CD14-positive monocyte (primary cell): ENCODE data around the gene RALA. TPM values are rescaled to one million over a fixed set of nuclear protein-coding genes. Genes with fewer than 3 reads are reported as not detected.

Source experiments
- DNase-seq, 3 donors: peaks; one replicate each; pipeline ENCODE4 v3.0.0-alpha.2; 2011 to 2022
- H2AFZ ChIP-seq: 2 replicates; pipeline ENCODE4 v1.6.0; 2012; ENCODE audit warnings: mild to moderate bottlenecking, low read depth, low read length, inconsistent platforms; ENCODE audit not compliant: insufficient read depth, poor library complexity, severe bottlenecking
- H3K27ac ChIP-seq, 2 donors: 1 replicate in 1 of 2; 2 replicates in 1 of 2; pipeline ENCODE4 v1.5.1; 2012 to 2013; ENCODE audit warnings: low read length in 2 of 2, control low read depth in 1 of 2, inconsistent platforms in 1 of 2, low read depth in 1 of 2, mild to moderate bottlenecking in 1 of 2
- H3K27me3 ChIP-seq, 2 donors: one replicate each; pipeline versions ENCODE4 v1.6.0 to v1.6.1; 2011 to 2013; ENCODE audit warnings: low read length in 2 of 2; ENCODE audit not compliant: control insufficient read depth in 2 of 2, insufficient read depth in 2 of 2
- H3K36me3 ChIP-seq, 2 donors: replicated peaks in 1 of 2; 1 replicate in 1 of 2; 2 replicates in 1 of 2; pipeline versions ENCODE4 v1.5.1 to v1.6.1; 2012 to 2013; ENCODE audit warnings: low read length in 2 of 2, control low read depth in 1 of 2, inconsistent platforms in 1 of 2, mild to moderate bottlenecking in 1 of 2; ENCODE audit not compliant: insufficient read depth in 2 of 2, control insufficient read depth in 1 of 2
- H3K4me1 ChIP-seq, 2 donors: 1 replicate in 1 of 2; 2 replicates in 1 of 2; pipeline versions ENCODE4 v1.5.1 to v1.6.1; 2012 to 2013; ENCODE audit warnings: low read length in 2 of 2, control low read depth in 1 of 2, inconsistent platforms in 1 of 2, mild to moderate bottlenecking in 1 of 2, moderate library complexity in 1 of 2; ENCODE audit not compliant: insufficient read depth in 2 of 2, control insufficient read depth in 1 of 2
- H3K4me2 ChIP-seq: replicated peaks from 2 replicates; pipeline ENCODE3; 2012; ENCODE audit warnings: low read length, moderate library complexity, mild to moderate bottlenecking; ENCODE audit not compliant: poor library complexity, severe bottlenecking; ENCODE audit errors: extremely low read depth
- H3K4me3 ChIP-seq, 3 experiments: fragments of 200-600 bp in 1 of 3; sonication (generic) in 1 of 3; replicated peaks in 1 of 3; 1 replicate in 2 of 3; 2 replicates in 1 of 3; pipeline ENCODE4 v1.5.1; 2011 to 2013; ENCODE audit warnings: low read length in 3 of 3, mild to moderate bottlenecking in 3 of 3, control low read depth in 2 of 3, low read depth in 2 of 3, inconsistent platforms in 1 of 3, moderate library complexity in 1 of 3
- H3K79me2 ChIP-seq: 2 replicates; pipeline ENCODE4 v1.6.0; 2012; ENCODE audit warnings: mild to moderate bottlenecking, control low read depth, inconsistent platforms, low read length, moderate library complexity; ENCODE audit not compliant: insufficient read depth
- H3K9ac ChIP-seq: 2 replicates; pipeline ENCODE4 v1.6.0; 2017; ENCODE audit warnings: low read length, mild to moderate bottlenecking; ENCODE audit not compliant: insufficient read depth, poor library complexity, severe bottlenecking
- H3K9me3 ChIP-seq, 2 donors: replicated peaks in 1 of 2; 1 replicate in 1 of 2; 2 replicates in 1 of 2; pipeline versions ENCODE4 v1.5.1 to v1.6.1; 2012 to 2013; ENCODE audit warnings: low read length in 2 of 2, control low read depth in 1 of 2; ENCODE audit not compliant: control insufficient read depth in 1 of 2, insufficient read depth in 1 of 2
- H4K20me1 ChIP-seq: 2 replicates; pipeline ENCODE4 v1.6.0; 2012; ENCODE audit warnings: mild to moderate bottlenecking, low read length, control low read depth, moderate library complexity; ENCODE audit not compliant: insufficient read depth
- H3K27ac Mint-ChIP-seq, 7 donors: one replicate each; pipeline ENCODE4 v1.8.0; 2020; ENCODE audit warnings: mild to moderate bottlenecking in 7 of 7, mixed read lengths in 7 of 7, moderate library complexity in 6 of 7, inconsistent platforms in 2 of 7
- H3K27me3 Mint-ChIP-seq, 3 donors: one replicate each; pipeline ENCODE4 v1.8.0; 2021 to 2022; ENCODE audit warnings: low read depth in 3 of 3, mild to moderate bottlenecking in 3 of 3, mixed read lengths in 3 of 3, moderate library complexity in 3 of 3, inconsistent platforms in 1 of 3
- H3K36me3 Mint-ChIP-seq, 2 donors: one replicate each; pipeline ENCODE4 v1.8.0; 2020; ENCODE audit warnings: mixed read lengths in 2 of 2, inconsistent platforms in 1 of 2, mild to moderate bottlenecking in 1 of 2
- H3K4me1 Mint-ChIP-seq: one replicate; pipeline ENCODE4 v1.8.0; 2020; ENCODE audit warnings: mild to moderate bottlenecking, mixed read lengths
- H3K4me3 Mint-ChIP-seq, 2 donors: one replicate each; pipeline ENCODE4 v1.8.0; 2020; ENCODE audit warnings: mild to moderate bottlenecking in 2 of 2, mixed read lengths in 2 of 2, moderate library complexity in 1 of 2
- H3K9me3 Mint-ChIP-seq, 7 donors: one replicate each; pipeline ENCODE4 v1.8.0; 2020 to 2022; ENCODE audit warnings: mixed read lengths in 7 of 7, mild to moderate bottlenecking in 6 of 7, moderate library complexity in 6 of 7, inconsistent platforms in 2 of 7
- CTCF ChIP-seq: fragments of 200-600 bp; IDR thresholded peaks from one replicate; pipeline ENCODE4 v1.8.0; 2022; ENCODE audit warnings: antibody characterized with exemption, mild to moderate bottlenecking
- WGBS: methylation state at CpG from one replicate; pipeline ENCODE4 v1.1.5; 2013; ENCODE audit warnings: missing lambda C conversion rate; ENCODE audit not compliant: insufficient coverage; 5-methylcytosine and 5-hydroxymethylcytosine counted together
- intact Hi-C, 2 donors: fragments of 100-400 bp; cut with micrococcal nuclease; formaldehyde crosslinking; loops; one replicate each; pipeline versions ENCODE4 v1.15.0 to v1.15.1; 2023
- polyA plus RNA-seq, 3 donors: library from polyadenylated mRNA; depleted of rRNA in 1 of 3; unstranded in 2 of 3; stranded (reverse) in 1 of 3; fragments of 300-500 nt in 2 of 3; fragments of >200 nt in 1 of 3; fragmentation: Illumina TruSeq in 2 of 3; gene quantifications; 1 replicate in 2 of 3; 2 replicates in 1 of 3; pipeline ENCODE4 v1.2.3, GENCODE V29; 2012 to 2021

The RALA gene
- polyA plus RNA-seq, 3 donors = 5.9 to 32.0 (median 30.8) TPM

GRCh38 chr7:39753823-39754325 is 130.5 kb downstream of the RALA start:
- 97% methylated on average over 23 of the region's 29 CpGs for WGBS
- DNase-seq = no peak
- H3K79me2 ChIP-seq = no peaks in the 10 kb centered on the region
- peaks cover 0 to 4% of the 10 kb centered on the region in 2 donors for H3K9me3 ChIP-seq
- no peak overlapping the region for H3K4me2 ChIP-seq
- H3K36me3 ChIP-seq = no peaks in the 10 kb centered on the region
- H3K9me3 Mint-ChIP-seq = peaks cover 0 to 14% (median 4%) of the 10 kb centered on the region in 7 donors
- no peak overlapping the region for H3K4me3 ChIP-seq
- H3K4me1 Mint-ChIP-seq = no peaks in the 10 kb centered on the region
- H3K36me3 Mint-ChIP-seq = peaks cover 10 to 14% of the 10 kb centered on the region in 2 donors
- no peak overlapping the region for H3K27ac ChIP-seq
- no peaks in the 10 kb centered on the region for H3K27me3 ChIP-seq
- no peak overlapping the region for H3K27ac Mint-ChIP-seq
- H3K9ac ChIP-seq = no peak overlapping the region
- peaks cover 1% of the 10 kb centered on the region for H4K20me1 ChIP-seq
- peaks cover 0 to 1% (median 0%) of the 10 kb centered on the region in 3 donors for H3K27me3 Mint-ChIP-seq
- no peak overlapping the region for H2AFZ ChIP-seq
- H3K4me3 Mint-ChIP-seq = no peak overlapping the region
- no peak for TF ChIP-seq CTCF
- no peaks in the 10 kb centered on the region for H3K4me1 ChIP-seq
- intact Hi-C loops = no loop called here

- intact Hi-C loops = no loop called here
- H3K27ac Mint-ChIP-seq = no peak overlapping the region
- Histone ChIP-seq H3K79me2 (no peaks in the 10 kb centered on the region), H3K27ac (no peak overlapping the region), H3K27me3 (no peaks in the 10 kb centered on the region), H4K20me1 (no peaks in the 10 kb centered on the region), H2AFZ (no peak overlapping the region), H3K4me3 (no peak overlapping the region), H3K9me3 (peaks cover 0 to 4% of the 10 kb centered on the region in 2 donors), H3K36me3 (no peaks in the 10 kb centered on the region), H3K9ac (no peak overlapping the region), H3K4me1 (no peaks in the 10 kb centered on the region), H3K4me2 (no peak overlapping the region)
- WGBS = 87% methylated on average over 13 of the region's 17 CpGs
- TF ChIP-seq CTCF = no peak
- H3K9me3 Mint-ChIP-seq = peaks cover 0 to 14% (median 4%) of the 10 kb centered on the region in 7 donors
- no peak overlapping the region for H3K4me3 Mint-ChIP-seq
- no peak for DNase-seq
- peaks cover 0 to 1% (median 0%) of the 10 kb centered on the region in 3 donors for H3K27me3 Mint-ChIP-seq
- H3K36me3 Mint-ChIP-seq = peaks cover 10 to 11% of the 10 kb centered on the region in 2 donors
- no peaks in the 10 kb centered on the region for H3K4me1 Mint-ChIP-seq
Observed at GRCh38 chr7:39754326-39755120, 131.2 kb downstream of the RALA start.
